Activated T-cell treated with anti-CD3 and anti-CD28 coated beads for 48 hours (primary cell): Measurements from ENCODE around the gene STK17A.
"Not testable (repeated sequence)": the region's sequence is repeated elsewhere in the genome, so short reads cannot be mapped to it uniquely, and the experiment has no call there.

ENCODE experiments used
- DNase-seq: peaks from one replicate; pipeline ENCODE4 v3.0.0-alpha.2; 2020; ENCODE audit warnings: low read depth

Gene STK17A

GRCh38 chr7:43658718-43659548 lies 76.0 kb downstream of the STK17A start:
- peak; percentile 47 for DNase-seq

GRCh38 chr7:43659549-43659896 lies 76.6 kb downstream of the STK17A start:
- DNase-seq: no peak

GRCh38 chr7:43660141-43660540 lies 77.2 kb downstream of the STK17A start:
- no peak for DNase-seq

- DNase-seq: no peak
Measured at GRCh38 chr7:43664681-43665080, 81.8 kb downstream of the STK17A start.

GRCh38 chr7:43666938-43667337 lies 84.0 kb downstream of the STK17A start:
- DNase-seq: no peak

GRCh38 chr7:43668035-43668434 lies 85.1 kb downstream of the STK17A start:
- DNase-seq: no peak

- peak; percentile 72 for DNase-seq
Measured at GRCh38 chr7:43669286-43670081, 86.6 kb downstream of the STK17A start.

- DNase-seq: no peak
Measured at GRCh38 chr7:43671521-43671920, 88.6 kb downstream of the STK17A start.

GRCh38 chr7:43673243-43673976 lies 90.5 kb downstream of the STK17A start:
- DNase-seq: not testable (repeated sequence)

- DNase-seq: no peak
Measured at GRCh38 chr7:43674559-43675436, 91.9 kb downstream of the STK17A start.
